Colon (tissue), 2 donors: Measurements from ENCODE around the gene ELOB.

Experiments
- FAIRE-seq: peaks from 2 replicates; lab custom pipeline; 2012; peaks lifted over from hg19 to GRCh38; lab: Jason Lieb, UNC
- donor health status: control.
- donor health status: control.

ELOB gene

GRCh38 chr16:2783581-2784357 is 6.7 kb upstream of the ELOB start:
- no peak for FAIRE-seq

GRCh38 chr16:2782583-2783351 is 5.7 kb upstream of the ELOB start:
- no peak for FAIRE-seq

GRCh38 chr16:2779978-2780898 is 3.2 kb upstream of the ELOB start:
- FAIRE-seq: no peak

GRCh38 chr16:2779151-2779920 is 2.3 kb upstream of the ELOB start:
- FAIRE-seq: no peak

GRCh38 chr16:2778630-2778958 is 1.5 kb upstream of the ELOB start:
- no peak for FAIRE-seq

GRCh38 chr16:2777903-2778629 is 986 bp upstream of the ELOB start:
- FAIRE-seq: no peak

GRCh38 chr16:2776500-2777139 is 460 bp downstream of the ELOB start:
- FAIRE-seq: no peak

- FAIRE-seq: no peak
Observed at GRCh38 chr16:2775765-2776499, 1.1 kb downstream of the ELOB start.

- no peak for FAIRE-seq
Observed at GRCh38 chr16:2775131-2775716, 1.9 kb downstream of the ELOB start.

- FAIRE-seq: no peak
Observed at GRCh38 chr16:2774161-2774891, 2.8 kb downstream of the ELOB start.

- FAIRE-seq: no peak
Observed at GRCh38 chr16:2773188-2773968, 3.7 kb downstream of the ELOB start.

- no peak for FAIRE-seq
Observed at GRCh38 chr16:2771496-2772402, 5.3 kb downstream of the ELOB start.

- no peak for FAIRE-seq
Observed at GRCh38 chr16:2770057-2770951, 6.8 kb downstream of the ELOB start.

- no peak for FAIRE-seq
Observed at GRCh38 chr16:2769675-2770056, 7.4 kb downstream of the ELOB start.

GRCh38 chr16:2769100-2769529 is 8.0 kb downstream of the ELOB start:
- FAIRE-seq: no peak
